HG02798 (cell line): Measurements from ENCODE around the gene GPC6.
A peak's percentile ranks its signal among the peaks of the same experiment; 100 is the strongest.

Experiments
- ATAC-seq: cut with Tn5 transposase; IDR thresholded peaks from one replicate; pipeline ENCODE4 v1.9.1; 2021; ENCODE audit warnings: mild to moderate bottlenecking; ENCODE audit not compliant: unreplicated experiment, poor library complexity

The GPC6 gene

GRCh38 chr13:93789058-93789457 is 562.5 kb downstream of the GPC6 start:
- ATAC-seq = no peak

GRCh38 chr13:93794197-93794885 is 567.7 kb downstream of the GPC6 start:
- peak; percentile 85 for ATAC-seq

- peak; percentile 31 for ATAC-seq
Observed at GRCh38 chr13:93797463-93797862, 570.9 kb downstream of the GPC6 start.

GRCh38 chr13:93800342-93800741 is 573.7 kb downstream of the GPC6 start:
- no peak for ATAC-seq

- ATAC-seq = no peak
Observed at GRCh38 chr13:93805736-93806135, 579.1 kb downstream of the GPC6 start.

GRCh38 chr13:93806861-93807260 is 580.3 kb downstream of the GPC6 start:
- ATAC-seq = no peak

GRCh38 chr13:93810264-93810663 is 583.7 kb downstream of the GPC6 start:
- no peak for ATAC-seq

GRCh38 chr13:93811071-93811737 is 584.6 kb downstream of the GPC6 start:
- no peak for ATAC-seq

GRCh38 chr13:93811738-93812112 is 585.1 kb downstream of the GPC6 start:
- no peak for ATAC-seq

GRCh38 chr13:93814658-93815057 is 588.1 kb downstream of the GPC6 start:
- no peak for ATAC-seq

GRCh38 chr13:93818345-93818744 is 591.7 kb downstream of the GPC6 start:
- ATAC-seq = no peak

- ATAC-seq = no peak
Observed at GRCh38 chr13:93819331-93819890, 592.8 kb downstream of the GPC6 start.

- no peak for ATAC-seq
Observed at GRCh38 chr13:93824286-93824685, 597.7 kb downstream of the GPC6 start.

GRCh38 chr13:93834051-93834450 is 607.4 kb downstream of the GPC6 start:
- ATAC-seq = no peak

- ATAC-seq = no peak
Observed at GRCh38 chr13:93843082-93843481, 616.5 kb downstream of the GPC6 start.

- ATAC-seq = no peak
Observed at GRCh38 chr13:93847162-93847561, 620.6 kb downstream of the GPC6 start.

- no peak for ATAC-seq
Observed at GRCh38 chr13:93848247-93848646, 621.6 kb downstream of the GPC6 start.

- no peak for ATAC-seq
Observed at GRCh38 chr13:93851236-93851635, 624.6 kb downstream of the GPC6 start.

- ATAC-seq = no peak
Observed at GRCh38 chr13:93853912-93854311, 627.3 kb downstream of the GPC6 start.

- no peak for ATAC-seq
Observed at GRCh38 chr13:93857126-93857525, 630.5 kb downstream of the GPC6 start.

- no peak for ATAC-seq
Observed at GRCh38 chr13:93859716-93860115, 633.1 kb downstream of the GPC6 start.

GRCh38 chr13:93861818-93862217 is 635.2 kb downstream of the GPC6 start:
- ATAC-seq = no peak
